Measurements from ENCODE around the gene NPPC.

Gene NPPC

GRCh38 chr2:231920795-231921194 lies 5.4 kb downstream of the NPPC start:
- Histone ChIP-seq H3K27ac (no peak overlapping the region), H3K4me3 (no peak overlapping the region)
- no peak for DNase-seq (ENCODE audit: low spot score)
- no peak for TF ChIP-seq CTCF (IDR thresholded peaks at IDR 0.05)

- no peak for TF ChIP-seq CTCF (IDR thresholded peaks at IDR 0.05)
- DNase-seq (ENCODE audit: low spot score): no peak
- Histone ChIP-seq H3K4me3 (no peak overlapping the region), H3K27ac (no peak overlapping the region)
Measured at GRCh38 chr2:231920366-231920765, 5.8 kb downstream of the NPPC start.

DNA sequence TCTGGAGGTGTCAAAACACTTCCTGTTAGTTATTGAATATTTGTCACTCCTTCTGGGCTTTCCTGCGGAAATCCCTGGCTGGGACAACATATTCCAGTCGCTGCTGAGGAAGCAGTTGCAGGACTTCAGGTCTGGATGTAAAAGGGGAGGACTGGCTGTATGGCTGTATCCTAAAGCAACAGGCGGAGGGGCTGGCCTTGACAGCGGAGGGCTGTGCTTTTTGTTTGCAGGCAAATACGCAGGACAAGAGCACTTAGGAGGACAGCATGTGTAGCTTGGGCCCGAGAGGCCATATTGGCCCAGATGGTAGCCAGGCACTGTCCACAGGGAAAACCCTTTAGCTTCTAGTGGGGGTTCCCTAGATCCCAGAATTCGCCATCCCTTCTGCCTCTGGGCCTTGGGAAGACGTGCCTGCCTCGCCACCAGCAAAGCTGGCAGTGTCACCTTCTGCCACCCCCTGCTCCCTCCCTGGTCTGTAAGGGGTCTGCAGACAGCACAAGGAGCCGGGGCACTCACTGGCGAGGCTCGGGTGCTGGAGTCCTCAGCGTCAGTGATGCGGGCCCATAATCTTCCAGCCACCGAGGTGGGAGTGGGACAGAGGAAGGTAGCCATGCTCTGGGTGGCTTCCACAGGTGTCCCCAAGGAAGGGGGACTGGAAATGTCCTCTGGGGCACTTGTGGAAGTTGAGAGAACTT lies 6.7 kb downstream of the NPPC start:
- no peak overlapping the region for H3K4me3 ChIP-seq
- H3K27ac ChIP-seq: no peak overlapping the region
- DNase-seq (ENCODE audit: low spot score): no peak
- TF ChIP-seq CTCF (IDR thresholded peaks at IDR 0.05): no peak

DNA sequence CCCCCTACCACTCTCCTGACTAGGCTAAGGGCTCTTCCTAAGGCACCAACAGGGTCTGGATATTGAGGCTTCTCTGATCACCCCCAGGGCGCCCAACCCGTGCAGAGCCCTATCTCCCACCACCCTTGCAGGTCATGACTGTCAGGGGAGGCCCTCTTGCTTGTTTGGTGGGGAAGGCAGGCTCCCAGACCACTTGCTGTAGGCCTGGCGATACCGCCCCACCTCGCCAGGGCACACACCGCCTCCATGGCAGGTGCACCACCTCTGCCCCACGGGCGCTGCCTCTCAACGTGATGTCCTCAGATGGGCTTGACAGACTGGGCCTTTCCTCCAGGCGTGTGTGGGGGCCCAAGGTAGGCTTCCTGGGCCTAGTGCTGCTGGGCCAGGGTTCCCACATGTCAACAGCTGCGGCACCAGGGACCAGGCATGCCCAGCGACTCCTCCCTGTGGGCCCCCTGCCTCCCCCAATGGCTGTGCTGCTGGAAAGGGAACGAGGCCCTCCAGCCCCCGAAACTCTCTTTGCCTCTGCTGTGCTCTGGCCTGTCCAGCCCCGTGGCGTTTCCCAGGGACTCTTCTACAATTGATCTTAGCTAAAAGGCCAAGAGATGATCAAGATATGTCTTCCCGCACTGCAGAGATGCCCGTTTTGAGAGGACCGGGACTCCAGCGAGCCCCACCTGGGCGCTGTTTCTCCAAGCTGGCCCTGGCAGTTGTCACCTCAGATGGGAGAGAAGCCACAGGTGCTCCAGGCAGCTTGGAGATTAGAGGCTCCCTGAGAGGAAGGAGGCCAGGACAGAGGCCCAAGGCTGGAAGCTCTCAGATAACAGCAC lies 7.5 kb downstream of the NPPC start:
- no peak for DNase-seq (ENCODE audit: low spot score)
- no peak overlapping the region for H3K27ac ChIP-seq
- no peak overlapping the region for H3K4me3 ChIP-seq
- TF ChIP-seq CTCF (IDR thresholded peaks at IDR 0.05): no peak

DNA sequence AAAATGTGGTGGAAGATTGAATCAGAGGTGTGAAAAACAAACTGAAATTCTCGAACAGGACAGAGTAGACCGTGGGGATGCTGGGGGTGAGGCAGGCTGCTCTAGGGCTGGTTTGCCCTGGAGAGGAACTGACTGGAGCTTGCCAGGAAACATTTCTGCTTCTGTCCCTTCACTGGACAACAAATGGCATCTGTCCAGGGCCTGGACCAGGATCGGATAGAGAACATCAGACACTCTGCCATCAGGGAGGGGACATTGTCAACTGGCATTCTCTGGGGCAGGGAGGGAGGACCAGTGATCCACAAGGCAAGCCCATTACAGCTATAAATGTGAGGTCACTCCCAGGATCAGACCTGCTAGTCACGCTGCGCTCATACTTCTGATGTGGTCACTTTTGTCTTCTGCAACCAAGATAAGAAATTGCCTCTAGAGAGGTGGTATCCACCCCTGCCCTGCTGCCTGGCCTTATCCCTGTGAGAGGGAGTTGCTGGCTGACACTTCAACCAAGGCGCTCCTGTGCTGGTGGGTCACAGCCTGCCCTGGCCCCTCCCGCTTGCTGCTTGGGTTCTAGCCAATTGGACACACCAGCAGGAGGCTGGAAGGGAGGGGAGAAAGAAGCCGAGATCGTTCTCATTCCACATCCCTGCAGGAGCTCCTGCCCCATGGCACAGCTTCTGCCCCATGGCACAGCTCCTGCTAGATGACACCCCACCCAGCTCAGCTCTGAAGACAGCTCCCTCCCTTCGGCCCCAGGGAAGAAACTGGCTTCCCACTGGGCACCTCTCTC lies 8.7 kb downstream of the NPPC start:
- H3K27ac ChIP-seq: no peak overlapping the region
- H3K4me3 ChIP-seq: no peak overlapping the region
- TF ChIP-seq CTCF (IDR thresholded peaks at IDR 0.05): no peak
- no peak for DNase-seq (ENCODE audit: low spot score)

GRCh38 chr2:231914077-231914690 lies 12.0 kb downstream of the NPPC start:
- no peak overlapping the region for H3K27ac ChIP-seq
- DNase-seq (ENCODE audit: low spot score): no peak
- no peak for TF ChIP-seq CTCF (IDR thresholded peaks at IDR 0.05)
- H3K4me3 ChIP-seq: no peak overlapping the region
